ENCODE measurements around the gene RETSAT.

Gene RETSAT

DNA sequence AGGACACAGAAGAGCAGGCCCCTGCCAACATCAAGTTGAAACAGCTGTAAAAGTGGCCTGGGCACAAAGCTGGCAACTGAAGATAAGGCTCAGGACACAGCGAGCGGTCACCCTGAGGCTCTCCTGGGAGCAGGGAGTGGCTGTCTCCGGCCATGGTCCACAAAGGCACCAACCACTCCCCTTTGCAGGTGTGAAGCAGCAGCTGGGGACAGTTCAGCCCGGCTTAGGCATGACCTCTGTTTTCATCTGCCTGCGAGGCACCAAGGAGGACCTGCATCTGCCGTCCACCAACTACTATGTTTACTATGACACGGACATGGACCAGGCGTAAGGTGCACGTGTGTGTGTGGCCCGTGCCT is 39.5 kb downstream of the RETSAT start:
- Histone ChIP-seq H3K4me3 (ENCODE audit: low read depth in 1 of 5, low read length in 5 of 5) (no peak overlapping the region), H3K9ac (ENCODE audit: low read length in 5 of 5) (no peak overlapping the region), H3K9me3 (ENCODE audit: control insufficient read depth in 5 of 5, low read length in 5 of 5) (no peaks in the 10 kb centered on the region), H3K36me3 (ENCODE audit: control insufficient read depth in 5 of 5, insufficient read depth in 5 of 5, low read length in 5 of 5) (peaks cover 0 to 45% (median 29%) of the 10 kb centered on the region in 5 donors), H3K27me3 (ENCODE audit: control insufficient read depth in 5 of 5, insufficient read depth in 4 of 5, low read length in 5 of 5) (no peaks in the 10 kb centered on the region), H3K27ac (ENCODE audit: low read depth, low read length) (no peak overlapping the region), H3K4me1 (ENCODE audit: control insufficient read depth in 5 of 5, insufficient read depth in 5 of 5, low read length in 5 of 5) (peaks cover 3 to 18% (median 12%) of the 10 kb centered on the region in 5 donors)

DNA sequence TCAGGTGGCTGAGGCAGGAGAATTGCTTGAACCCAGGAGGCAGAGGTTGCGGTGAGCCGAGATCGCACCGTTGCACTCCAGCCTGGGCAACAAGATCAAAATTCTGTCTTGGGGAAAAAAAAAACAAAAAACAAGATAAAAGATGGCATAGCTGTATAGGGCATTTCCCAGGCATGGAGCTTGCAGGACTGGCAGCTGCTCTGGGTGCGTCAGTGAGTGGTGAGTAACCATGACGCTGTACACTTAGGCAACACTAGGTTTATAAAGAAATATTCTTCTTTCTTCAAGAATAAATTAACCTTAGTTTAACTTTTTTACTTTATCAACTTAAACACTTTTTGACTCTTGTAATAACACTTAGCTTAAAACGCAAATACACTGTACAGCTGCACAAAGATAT is 41.9 kb downstream of the RETSAT start:
- H3K4me1 ChIP-seq (ENCODE audit: control insufficient read depth in 5 of 5, insufficient read depth in 5 of 5, low read length in 5 of 5), result peaks cover 0 to 20% (median 10%) of the 10 kb centered on the region in 5 donors
- H3K9me3 ChIP-seq (ENCODE audit: control insufficient read depth in 5 of 5, low read length in 5 of 5), result no peaks in the 10 kb centered on the region
- no peak overlapping the region for H3K27ac ChIP-seq (ENCODE audit: low read depth, low read length)
- H3K9ac ChIP-seq (ENCODE audit: low read length in 5 of 5), result no peak overlapping the region
- H3K27me3 ChIP-seq (ENCODE audit: control insufficient read depth in 5 of 5, insufficient read depth in 4 of 5, low read length in 5 of 5), result no peaks in the 10 kb centered on the region
- no peak overlapping the region for H3K4me3 ChIP-seq (ENCODE audit: low read depth in 1 of 5, low read length in 5 of 5)
- peaks cover 0 to 53% (median 36%) of the 10 kb centered on the region in 5 donors for H3K36me3 ChIP-seq (ENCODE audit: control insufficient read depth in 5 of 5, insufficient read depth in 5 of 5, low read length in 5 of 5)

DNA sequence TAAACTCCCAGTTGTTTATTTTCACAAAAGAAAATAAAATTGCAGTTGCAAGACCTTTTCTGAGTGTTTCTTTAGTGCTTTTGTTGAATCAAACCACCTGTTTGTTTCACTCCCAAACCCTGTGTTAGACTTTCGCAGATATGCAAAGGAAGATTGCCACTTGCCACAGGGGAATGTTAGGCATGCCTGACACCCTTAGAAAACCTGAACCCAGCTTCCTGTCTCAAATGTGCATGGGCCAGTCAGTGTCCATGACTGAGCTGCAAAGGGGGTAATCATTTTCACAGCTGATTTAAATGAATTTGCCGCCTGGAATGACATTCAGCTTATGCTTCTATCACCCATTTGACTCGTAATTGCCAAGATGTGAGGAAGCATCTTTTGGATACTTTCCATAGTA is 44.0 kb downstream of the RETSAT start:
- Histone ChIP-seq H3K4me3 (ENCODE audit: low read depth in 1 of 5, low read length in 5 of 5) (no peak overlapping the region), H3K4me1 (ENCODE audit: control insufficient read depth in 5 of 5, insufficient read depth in 5 of 5, low read length in 5 of 5) (peaks cover 0 to 30% (median 18%) of the 10 kb centered on the region in 5 donors), H3K27ac (ENCODE audit: low read depth, low read length) (no peak overlapping the region), H3K9me3 (ENCODE audit: control insufficient read depth in 5 of 5, low read length in 5 of 5) (no peaks in the 10 kb centered on the region), H3K36me3 (ENCODE audit: control insufficient read depth in 5 of 5, insufficient read depth in 5 of 5, low read length in 5 of 5) (peaks cover 0 to 51% (median 45%) of the 10 kb centered on the region in 5 donors), H3K9ac (ENCODE audit: low read length in 5 of 5) (no peak overlapping the region), H3K27me3 (ENCODE audit: control insufficient read depth in 5 of 5, insufficient read depth in 4 of 5, low read length in 5 of 5) (no peaks in the 10 kb centered on the region)

DNA sequence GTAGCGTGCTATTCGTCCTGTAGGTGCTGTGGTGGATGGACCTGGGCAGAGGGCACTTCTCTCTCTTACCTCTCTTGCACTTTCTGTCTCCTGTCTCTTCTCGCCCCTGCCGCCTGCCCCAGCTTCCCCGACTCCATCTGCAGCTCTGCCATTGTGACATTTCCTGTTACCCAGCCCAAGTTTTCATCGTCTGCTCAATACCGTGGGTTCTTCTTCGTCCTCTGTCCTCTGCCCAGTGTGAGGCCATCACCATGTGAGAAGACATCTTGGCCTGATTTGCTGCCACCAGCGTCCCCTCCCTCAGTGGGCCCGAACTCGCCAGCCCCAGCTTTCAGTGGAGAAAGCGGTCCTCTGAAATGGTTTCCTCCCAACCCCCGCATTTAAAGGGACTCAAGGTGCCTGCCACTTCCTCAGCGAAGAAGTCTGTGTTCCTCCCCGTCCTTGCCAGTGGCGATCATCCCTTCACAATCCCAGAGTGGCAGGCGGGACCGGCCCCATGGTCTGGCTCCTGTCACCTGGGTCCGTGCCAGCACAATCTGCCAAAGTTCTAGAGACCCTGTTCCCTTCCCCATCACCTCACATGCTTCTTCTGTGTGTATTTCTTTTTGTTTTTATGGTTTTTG is 44.5 kb downstream of the RETSAT start:
- H3K27me3 ChIP-seq (ENCODE audit: control insufficient read depth in 5 of 5, insufficient read depth in 4 of 5, low read length in 5 of 5), result no peaks in the 10 kb centered on the region
- H3K4me1 ChIP-seq (ENCODE audit: control insufficient read depth in 5 of 5, insufficient read depth in 5 of 5, low read length in 5 of 5), result peaks cover 0 to 30% (median 18%) of the 10 kb centered on the region in 5 donors
- no peak overlapping the region for H3K9ac ChIP-seq (ENCODE audit: low read length in 5 of 5)
- no peaks in the 10 kb centered on the region for H3K9me3 ChIP-seq (ENCODE audit: control insufficient read depth in 5 of 5, low read length in 5 of 5)
- peak overlapping the region; percentile 10 for H3K27ac ChIP-seq (ENCODE audit: low read depth, low read length)
- peaks cover 0 to 51% (median 46%) of the 10 kb centered on the region in 5 donors for H3K36me3 ChIP-seq (ENCODE audit: control insufficient read depth in 5 of 5, insufficient read depth in 5 of 5, low read length in 5 of 5)
- H3K4me3 ChIP-seq (ENCODE audit: low read depth in 1 of 5, low read length in 5 of 5), result peak overlapping the region in 1 of 5 donors; percentile 8

DNA sequence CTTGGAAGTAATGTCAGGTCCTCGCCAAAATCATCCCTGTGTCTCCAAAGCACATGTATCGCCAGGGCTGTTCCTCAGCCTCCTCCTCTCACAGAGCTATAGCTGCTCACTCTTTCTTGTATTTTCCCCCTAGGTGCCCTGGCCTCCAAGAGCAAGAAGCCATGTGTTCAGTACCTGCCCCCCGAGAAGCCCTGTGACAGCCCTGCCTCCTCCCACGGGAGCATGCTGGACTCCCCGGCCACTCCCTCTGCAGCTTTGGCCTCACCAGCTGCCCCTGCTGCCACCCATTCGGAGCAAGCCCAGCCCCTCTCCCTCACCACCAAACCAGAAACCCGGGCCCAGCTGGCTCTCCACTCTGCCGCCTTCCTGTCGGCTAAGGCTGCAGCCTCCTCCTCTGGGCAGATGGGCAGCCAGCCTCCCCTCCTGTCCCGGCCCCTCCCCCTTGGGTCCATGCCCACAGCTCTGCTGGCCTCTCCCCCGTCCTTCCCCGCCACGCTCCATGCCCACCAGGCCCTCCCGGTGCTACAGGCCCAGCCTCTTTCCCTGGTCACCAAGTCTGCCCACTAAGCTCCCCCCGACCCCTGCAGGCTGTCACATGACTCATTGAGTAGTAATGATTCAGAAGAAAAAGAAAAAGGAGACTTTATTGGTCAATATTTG is 45.3 kb downstream of the RETSAT start:
- Histone ChIP-seq H3K9ac (ENCODE audit: low read length in 5 of 5) (peak overlapping the region in 1 of 5 donors; percentile 12), H3K27ac (ENCODE audit: low read depth, low read length) (peak overlapping the region; percentile 10), H3K27me3 (ENCODE audit: control insufficient read depth in 5 of 5, insufficient read depth in 4 of 5, low read length in 5 of 5) (no peaks in the 10 kb centered on the region), H3K9me3 (ENCODE audit: control insufficient read depth in 5 of 5, low read length in 5 of 5) (no peaks in the 10 kb centered on the region), H3K4me1 (ENCODE audit: control insufficient read depth in 5 of 5, insufficient read depth in 5 of 5, low read length in 5 of 5) (peaks cover 0 to 28% (median 18%) of the 10 kb centered on the region in 5 donors), H3K4me3 (ENCODE audit: low read depth in 1 of 5, low read length in 5 of 5) (peak overlapping the region in 1 of 5 donors; percentile 8), H3K36me3 (ENCODE audit: control insufficient read depth in 5 of 5, insufficient read depth in 5 of 5, low read length in 5 of 5) (peaks cover 0 to 51% (median 48%) of the 10 kb centered on the region in 5 donors)

DNA sequence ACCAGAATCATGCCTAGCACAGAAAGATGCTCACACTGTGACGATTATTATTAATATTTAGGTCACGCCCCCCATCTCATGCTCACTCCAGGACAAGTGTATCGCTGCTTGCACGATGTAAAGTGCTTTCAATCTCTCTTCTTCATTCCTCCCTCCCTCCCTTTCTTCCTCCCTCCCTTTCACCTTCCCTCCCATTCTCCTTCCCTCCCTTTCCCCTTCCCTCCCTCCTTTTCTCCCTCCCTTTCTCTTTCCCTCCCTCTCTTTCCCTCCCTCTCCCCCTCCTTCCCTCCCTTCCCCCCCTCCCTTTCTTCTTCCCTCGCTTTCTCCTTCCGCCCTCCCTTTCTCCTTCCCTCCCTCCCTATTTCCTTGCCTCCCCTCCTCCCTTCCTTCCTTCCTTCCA is 46.1 kb downstream of the RETSAT start:
- peaks cover 0 to 28% (median 18%) of the 10 kb centered on the region in 5 donors for H3K4me1 ChIP-seq (ENCODE audit: control insufficient read depth in 5 of 5, insufficient read depth in 5 of 5, low read length in 5 of 5)
- H3K27ac ChIP-seq (ENCODE audit: low read depth, low read length), result no peak overlapping the region
- H3K9me3 ChIP-seq (ENCODE audit: control insufficient read depth in 5 of 5, low read length in 5 of 5), result no peaks in the 10 kb centered on the region
- H3K9ac ChIP-seq (ENCODE audit: low read length in 5 of 5), result no peak overlapping the region
- no peak overlapping the region for H3K4me3 ChIP-seq (ENCODE audit: low read depth in 1 of 5, low read length in 5 of 5)
- peaks cover 0 to 58% (median 56%) of the 10 kb centered on the region in 5 donors for H3K36me3 ChIP-seq (ENCODE audit: control insufficient read depth in 5 of 5, insufficient read depth in 5 of 5, low read length in 5 of 5)
- H3K27me3 ChIP-seq (ENCODE audit: control insufficient read depth in 5 of 5, insufficient read depth in 4 of 5, low read length in 5 of 5), result no peaks in the 10 kb centered on the region

DNA sequence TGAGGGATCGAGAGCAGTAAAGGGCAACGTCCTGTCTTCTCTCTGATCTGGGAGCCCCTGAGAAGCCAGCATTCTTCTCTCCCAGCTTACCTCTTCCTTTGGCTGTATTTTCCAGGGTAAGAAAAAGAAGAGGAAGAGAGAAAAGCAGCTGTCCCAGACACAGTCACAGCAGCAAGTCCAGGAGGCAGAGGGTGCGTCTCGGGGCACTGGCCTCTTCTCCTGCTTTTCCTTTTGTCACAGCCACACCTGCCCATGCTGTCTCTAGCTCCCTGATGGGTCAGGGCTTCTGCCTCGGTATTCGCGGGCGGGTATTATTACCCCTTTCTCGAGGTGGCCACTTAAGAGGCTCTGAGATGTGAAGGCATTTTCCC is 46.8 kb downstream of the RETSAT start:
- Histone ChIP-seq H3K4me3 (ENCODE audit: low read depth in 1 of 5, low read length in 5 of 5) (peak overlapping the region in 1 of 5 donors; percentile 27), H3K4me1 (ENCODE audit: control insufficient read depth in 5 of 5, insufficient read depth in 5 of 5, low read length in 5 of 5) (peaks cover 0 to 28% (median 18%) of the 10 kb centered on the region in 5 donors), H3K27ac (ENCODE audit: low read depth, low read length) (no peak overlapping the region), H3K36me3 (ENCODE audit: control insufficient read depth in 5 of 5, insufficient read depth in 5 of 5, low read length in 5 of 5) (peaks cover 0 to 62% (median 60%) of the 10 kb centered on the region in 5 donors), H3K9ac (ENCODE audit: low read length in 5 of 5) (peak overlapping the region in 1 of 5 donors; percentile 2), H3K9me3 (ENCODE audit: control insufficient read depth in 5 of 5, low read length in 5 of 5) (no peaks in the 10 kb centered on the region), H3K27me3 (ENCODE audit: control insufficient read depth in 5 of 5, insufficient read depth in 4 of 5, low read length in 5 of 5) (no peaks in the 10 kb centered on the region)

DNA sequence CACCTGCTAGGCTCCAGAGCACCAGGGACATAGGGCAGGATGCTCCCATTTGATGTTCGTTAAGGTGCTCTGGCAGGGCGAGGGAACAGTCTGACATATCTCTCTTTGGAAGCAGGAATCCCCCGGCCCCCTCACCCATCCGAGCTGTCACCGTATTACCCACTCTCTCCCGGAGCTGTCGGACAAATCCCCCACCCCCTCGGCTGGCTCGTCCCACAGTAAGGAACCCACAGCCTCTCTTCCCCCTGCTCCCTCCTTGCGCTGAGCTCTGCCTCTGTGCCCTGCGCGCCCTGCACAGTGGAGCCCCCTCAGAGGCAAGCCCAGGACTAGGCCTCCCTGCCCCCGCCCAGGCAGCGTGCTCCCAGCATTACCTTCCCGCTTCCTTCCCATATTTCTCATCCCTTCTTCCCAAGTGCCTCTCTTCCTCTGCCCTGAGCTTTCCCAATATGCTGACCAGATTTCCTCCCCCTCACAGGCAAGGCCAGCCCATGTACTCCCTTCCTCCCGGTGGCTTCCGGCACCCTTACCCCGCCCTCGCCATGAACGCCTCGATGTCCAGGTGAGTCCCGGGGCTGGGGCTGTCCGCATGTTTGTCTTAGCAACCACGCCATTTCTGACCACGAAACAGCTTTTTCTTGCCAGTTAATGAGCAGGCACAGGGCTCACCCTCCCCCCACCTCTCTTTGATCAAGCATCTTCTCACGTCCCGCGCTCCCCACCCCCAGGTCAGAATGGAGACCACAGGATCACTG is 50.4 kb downstream of the RETSAT start:
- H3K27me3 ChIP-seq (ENCODE audit: control insufficient read depth in 5 of 5, insufficient read depth in 4 of 5, low read length in 5 of 5), result no peaks in the 10 kb centered on the region
- H3K36me3 ChIP-seq (ENCODE audit: control insufficient read depth in 5 of 5, insufficient read depth in 5 of 5, low read length in 5 of 5), result peaks cover 0 to 58% (median 49%) of the 10 kb centered on the region in 5 donors

DNA sequence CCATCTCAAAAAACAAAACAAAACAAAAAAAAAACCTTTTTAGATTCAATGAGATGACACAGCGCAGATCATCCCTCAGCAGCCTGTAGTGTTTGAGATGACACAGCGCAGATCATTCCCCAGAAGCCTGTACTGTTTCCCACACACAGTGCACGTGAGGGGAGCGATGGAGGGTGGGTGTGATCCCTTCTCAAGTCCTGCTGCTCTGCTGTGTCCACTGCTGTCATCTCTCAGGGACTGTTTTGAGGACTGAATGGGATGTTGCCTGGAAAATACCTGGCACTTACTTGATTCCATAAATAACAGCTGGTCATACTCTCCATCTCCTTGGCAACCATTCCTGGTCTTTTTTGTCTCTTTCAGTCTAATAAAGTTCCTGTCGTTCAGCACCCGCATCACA is 52.2 kb downstream of the RETSAT start:
- Histone ChIP-seq H3K9ac (ENCODE audit: low read length in 5 of 5) (no peak overlapping the region), H3K4me1 (ENCODE audit: control insufficient read depth in 5 of 5, insufficient read depth in 5 of 5, low read length in 5 of 5) (peaks cover 0 to 9% (median 5%) of the 10 kb centered on the region in 5 donors), H3K4me3 (ENCODE audit: low read depth in 1 of 5, low read length in 5 of 5) (no peak overlapping the region), H3K27me3 (ENCODE audit: control insufficient read depth in 5 of 5, insufficient read depth in 4 of 5, low read length in 5 of 5) (no peaks in the 10 kb centered on the region), H3K27ac (ENCODE audit: low read depth, low read length) (no peak overlapping the region), H3K9me3 (ENCODE audit: control insufficient read depth in 5 of 5, low read length in 5 of 5) (no peaks in the 10 kb centered on the region), H3K36me3 (ENCODE audit: control insufficient read depth in 5 of 5, insufficient read depth in 5 of 5, low read length in 5 of 5) (peaks cover 0 to 47% (median 40%) of the 10 kb centered on the region in 5 donors)

More for the DNA sequence above, 50.4 kb downstream of the RETSAT start:
- Histone ChIP-seq H3K9ac (ENCODE audit: low read length in 5 of 5) (no peak overlapping the region), H3K27ac (ENCODE audit: low read depth, low read length) (no peak overlapping the region), H3K9me3 (ENCODE audit: control insufficient read depth in 5 of 5, low read length in 5 of 5) (no peaks in the 10 kb centered on the region), H3K4me3 (ENCODE audit: low read depth in 1 of 5, low read length in 5 of 5) (no peak overlapping the region), H3K4me1 (ENCODE audit: control insufficient read depth in 5 of 5, insufficient read depth in 5 of 5, low read length in 5 of 5) (peaks cover 0 to 19% (median 13%) of the 10 kb centered on the region in 5 donors)

Data from subcutaneous abdominal adipose tissue (tissue), 5 donors.